COLO668 (cell line): ENCODE measurements around the gene RETNLB.
A peak's percentile ranks its signal among the peaks of the same experiment; 100 is the strongest.

Experiments
- DNase-seq: peaks from one replicate; lab custom pipeline; 2025; ENCODE audit not compliant: unreplicated experiment; lab: John Stamatoyannopoulos, UW

The RETNLB gene

GRCh38 chr3:108757404-108757982, at the start of gene RETNLB:
Gene RETNLB, minus strand, starts transcription at chr3:108757410. Its CDS starts 225 bp downstream, at chr3:108757185.
- peak; percentile 85 for DNase-seq

GRCh38 chr3:108806316-108806715, 49.1 kb upstream of the RETNLB start:
- no peak for DNase-seq

GRCh38 chr3:108804966-108805365, 47.8 kb upstream of the RETNLB start:
- DNase-seq = no peak

- DNase-seq = no peak
Observed at GRCh38 chr3:108804437-108804836, 47.2 kb upstream of the RETNLB start.

GRCh38 chr3:108791473-108791872, 34.3 kb upstream of the RETNLB start:
- DNase-seq = no peak

- no peak for DNase-seq
Observed at GRCh38 chr3:108780235-108780634, 23.0 kb upstream of the RETNLB start.

- DNase-seq = no peak
Observed at GRCh38 chr3:108779496-108779895, 22.3 kb upstream of the RETNLB start.

GRCh38 chr3:108775649-108776048, 18.4 kb upstream of the RETNLB start:
- DNase-seq = no peak

GRCh38 chr3:108767253-108767652, 10.0 kb upstream of the RETNLB start:
- DNase-seq = no peak

GRCh38 chr3:108755686-108756085, 1.5 kb downstream of the RETNLB start:
- peak; percentile 0 for DNase-seq

GRCh38 chr3:108744762-108745161, 12.4 kb downstream of the RETNLB start:
- DNase-seq = no peak

GRCh38 chr3:108742929-108743328, 14.3 kb downstream of the RETNLB start:
- no peak for DNase-seq

- DNase-seq = no peak
Observed at GRCh38 chr3:108736821-108737220, 20.4 kb downstream of the RETNLB start.

GRCh38 chr3:108728934-108729333, 28.3 kb downstream of the RETNLB start:
- DNase-seq = no peak

GRCh38 chr3:108728105-108728504, 29.1 kb downstream of the RETNLB start:
- no peak for DNase-seq

- DNase-seq = no peak
Observed at GRCh38 chr3:108724101-108724500, 33.1 kb downstream of the RETNLB start.

GRCh38 chr3:108722724-108723123, 34.5 kb downstream of the RETNLB start:
- DNase-seq = no peak

GRCh38 chr3:108719178-108719806, 37.9 kb downstream of the RETNLB start:
- no peak for DNase-seq

GRCh38 chr3:108718454-108718853, 38.8 kb downstream of the RETNLB start:
- DNase-seq = no peak

GRCh38 chr3:108713816-108714215, 43.4 kb downstream of the RETNLB start:
- DNase-seq = peak; percentile 34

GRCh38 chr3:108713009-108713516, 44.1 kb downstream of the RETNLB start:
- DNase-seq = no peak
